Gastroesophageal sphincter (tissue), 4 donors: ENCODE results near the gene CNTN2. TPM values are rescaled to one million over a fixed set of nuclear protein-coding genes. Genes with fewer than 3 reads are reported as not detected.

Source experiments
- ATAC-seq: fragments of 150-250 bp; one replicate; pipeline ENCODE4 v1.9.1; 2016; ENCODE audit warnings: mild to moderate bottlenecking, moderate library complexity
- H3K27ac ChIP-seq, 4 donors: fragments of 200-600 bp; sonication (generic) in 3 of 4; 1 replicate in 3 of 4; 2 replicates in 1 of 4; pipeline ENCODE4 v1.5.1; 2016 to 2019
- H3K27me3 ChIP-seq: fragments of 200-600 bp; sonication (generic); one replicate; pipeline ENCODE4 v1.5.1; 2019
- H3K36me3 ChIP-seq, 2 donors: fragments of 200-600 bp; sonication (generic); one replicate each; pipeline ENCODE4 v1.5.1; 2019; ENCODE audit warnings: control low read depth in 1 of 2
- H3K4me1 ChIP-seq, 3 donors: fragments of 200-600 bp; sonication (generic); 1 replicate in 2 of 3; 2 replicates in 1 of 3; pipeline ENCODE4 v1.5.1; 2016 to 2019; ENCODE audit warnings: control low read depth in 2 of 3
- H3K4me3 ChIP-seq, 2 donors: fragments of 200-600 bp; sonication (generic); one replicate each; pipeline ENCODE4 v1.5.1; 2019; ENCODE audit warnings: mild to moderate bottlenecking in 1 of 2, moderate library complexity in 1 of 2
- H3K9me3 ChIP-seq, 3 donors: fragments of 200-600 bp; sonication (generic); one replicate each; pipeline ENCODE4 v1.5.1; 2017 to 2019; ENCODE audit warnings: control low read depth in 2 of 3
- CTCF ChIP-seq, 4 experiments: fragments of 200-600 bp in 2 of 4; fragments of 450-650 bp in 2 of 4; sonication (generic) in 1 of 4; IDR thresholded peaks; one replicate each; pipeline ENCODE4 v1.5.1; 2017 to 2019; ENCODE audit warnings: antibody characterized with exemption in 4 of 4, mild to moderate bottlenecking in 2 of 4, moderate library complexity in 2 of 4
- EP300 ChIP-seq: sonication (generic); formaldehyde crosslinking; IDR thresholded peaks from one replicate; pipeline ENCODE4 v1.6.1; 2017; ENCODE audit warnings: antibody characterized with exemption, mild to moderate bottlenecking
- POLR2A ChIP-seq, 2 donors: fragments of 450-650 bp; IDR thresholded peaks; one replicate each; pipeline ENCODE4 v1.6.1; 2017; ENCODE audit warnings: antibody characterized with exemption in 2 of 2, mild to moderate bottlenecking in 2 of 2, moderate library complexity in 1 of 2
- POLR2AphosphoS5 ChIP-seq: sonication (generic); formaldehyde crosslinking; IDR thresholded peaks from one replicate; pipeline ENCODE4 v1.6.1; 2017; ENCODE audit warnings: antibody characterized with exemption
- WGBS, 2 donors: methylation state at CpG; one replicate each; pipeline ENCODE4 v1.1.5; 2018; ENCODE audit warnings: low coverage in 1 of 2; 5-methylcytosine and 5-hydroxymethylcytosine counted together
- total RNA-seq, 4 donors: library from RNA; depleted of rRNA; stranded (reverse); fragments of >200 nt; gene quantifications; one replicate each; pipeline ENCODE4 v1.1.0, GENCODE V29; 2016

The CNTN2 gene
- total RNA-seq, 4 donors from 2014 or later, result 1.2 to 4.2 (median 1.8) TPM

GRCh38 chr1:205017766-205018165, 25.2 kb upstream of the CNTN2 start:
- peaks cover 0 to 45% of the 10 kb centered on the region in 2 donors for H3K36me3 ChIP-seq
- no peak overlapping the region for H3K4me3 ChIP-seq
- H3K27ac ChIP-seq, result no peak overlapping the region
- no peak for TF ChIP-seq POLR2AphosphoS5
- no peak for TF ChIP-seq CTCF (IDR thresholded peaks at IDR 0.05)
- no peak for TF ChIP-seq EP300
- no peak for TF ChIP-seq POLR2A (IDR thresholded peaks at IDR 0.05)
- no peaks in the 10 kb centered on the region for H3K27me3 ChIP-seq
- no peaks in the 10 kb centered on the region for H3K9me3 ChIP-seq
- H3K4me1 ChIP-seq, result peaks cover 0 to 17% (median 6%) of the 10 kb centered on the region in 3 donors
- no peak for ATAC-seq
- WGBS, 2 donors, result no CpG with 5 or more reads among the region's 7 CpGs

GRCh38 chr1:205018381-205018780, 24.6 kb upstream of the CNTN2 start:
- Histone ChIP-seq H3K27ac (no peak overlapping the region), H3K4me1 (peaks cover 0 to 15% (median 6%) of the 10 kb centered on the region in 3 donors), H3K4me3 (no peak overlapping the region), H3K36me3 (peaks cover 0 to 45% of the 10 kb centered on the region in 2 donors), H3K27me3 (no peaks in the 10 kb centered on the region), H3K9me3 (no peaks in the 10 kb centered on the region)
- WGBS, 2 donors, result 100% methylated on average over 1 of the region's 2 CpGs; no CpG with 5 or more reads in 1 of the 2 donors
- no peak for ATAC-seq
- TF ChIP-seq CTCF (IDR thresholded peaks at IDR 0.05) (no peak), EP300 (no peak), POLR2A (IDR thresholded peaks at IDR 0.05) (no peak), POLR2AphosphoS5 (no peak)

GRCh38 chr1:205020466-205020865, 22.5 kb upstream of the CNTN2 start:
- ATAC-seq, result no peak
- no peaks in the 10 kb centered on the region for H3K4me1 ChIP-seq
- H3K27me3 ChIP-seq, result no peaks in the 10 kb centered on the region
- peaks cover 0 to 45% of the 10 kb centered on the region in 2 donors for H3K36me3 ChIP-seq
- H3K27ac ChIP-seq, result no peak overlapping the region
- no peaks in the 10 kb centered on the region for H3K9me3 ChIP-seq
- WGBS, 2 donors, result 83 to 89% methylated on average over 5 to 7 of the region's 9 CpGs
- no peak overlapping the region for H3K4me3 ChIP-seq
- TF ChIP-seq CTCF (IDR thresholded peaks at IDR 0.05), result no peak
- no peak for TF ChIP-seq EP300
- no peak for TF ChIP-seq POLR2A (IDR thresholded peaks at IDR 0.05)
- no peak for TF ChIP-seq POLR2AphosphoS5

- Histone ChIP-seq H3K4me3 (no peak overlapping the region), H3K27me3 (peaks cover 12% of the 10 kb centered on the region), H3K4me1 (no peaks in the 10 kb centered on the region), H3K36me3 (peaks cover 0 to 7% of the 10 kb centered on the region in 2 donors), H3K9me3 (no peaks in the 10 kb centered on the region), H3K27ac (no peak overlapping the region)
- 94 to 100% methylated on average over 1 to 2 of the region's 2 CpGs for WGBS, 2 donors
- TF ChIP-seq EP300 (no peak), POLR2AphosphoS5 (no peak), POLR2A (IDR thresholded peaks at IDR 0.05) (no peak), CTCF (IDR thresholded peaks at IDR 0.05) (no peak)
- ATAC-seq, result no peak
Observed at GRCh38 chr1:205024679-205025078, 18.3 kb upstream of the CNTN2 start.

- Histone ChIP-seq H3K36me3 (peaks cover 0 to 2% of the 10 kb centered on the region in 2 donors), H3K4me3 (no peak overlapping the region), H3K9me3 (no peaks in the 10 kb centered on the region), H3K4me1 (no peaks in the 10 kb centered on the region), H3K27ac (no peak overlapping the region), H3K27me3 (peaks cover 18% of the 10 kb centered on the region)
- TF ChIP-seq CTCF (IDR thresholded peaks at IDR 0.05) (no peak), POLR2AphosphoS5 (no peak), EP300 (no peak), POLR2A (IDR thresholded peaks at IDR 0.05) (no peak)
- 76 to 87% methylated on average over 9 to 16 of the region's 16 CpGs for WGBS, 2 donors
- ATAC-seq, result no peak
Observed at GRCh38 chr1:205025239-205025638, 17.8 kb upstream of the CNTN2 start.
